Keratinocyte (primary cell): Measurements from ENCODE around the gene PPP1R14B. TPM values are rescaled to one million over a fixed set of nuclear protein-coding genes. Genes with fewer than 3 reads are reported as not detected.

Experiments
- DNase-seq: peaks from one replicate; pipeline ENCODE4 v3.0.0-alpha.2; 2011; ENCODE audit warnings: low read depth, missing footprints, low spot score
- FAIRE-seq: peaks from 2 replicates; lab custom pipeline; 2011; peaks lifted over from hg19 to GRCh38; lab: Jason Lieb, UNC
- H2AFZ ChIP-seq: 2 replicates; pipeline ENCODE4 v1.6.0; 2012; ENCODE audit warnings: low read length, control low read depth, inconsistent platforms; ENCODE audit not compliant: control insufficient read depth
- H3K27ac ChIP-seq: 2 replicates; pipeline ENCODE4 v1.5.1; 2011; ENCODE audit warnings: low read length; ENCODE audit not compliant: control insufficient read depth, insufficient read depth
- H3K27me3 ChIP-seq: 3 replicates; pipeline ENCODE4 v1.6.0; 2011; ENCODE audit warnings: low read length; ENCODE audit not compliant: control insufficient read depth, insufficient read depth; ENCODE audit errors: extremely low read depth
- H3K36me3 ChIP-seq, 2 experiments: 2 replicates in 1 of 2; 3 replicates in 1 of 2; pipeline ENCODE4 v1.5.1; 2011; ENCODE audit warnings: low read length in 2 of 2, mild to moderate bottlenecking in 1 of 2; ENCODE audit not compliant: control insufficient read depth in 2 of 2, insufficient read depth in 2 of 2; ENCODE audit errors: extremely low read depth in 1 of 2
- H3K4me1 ChIP-seq: 3 replicates; pipeline ENCODE4 v1.5.1; 2011; ENCODE audit warnings: low read length; ENCODE audit not compliant: control insufficient read depth, insufficient read depth; ENCODE audit errors: extremely low read depth
- H3K4me2 ChIP-seq: 3 replicates; pipeline ENCODE4 v1.6.0; 2011; ENCODE audit warnings: low read depth, low read length; ENCODE audit not compliant: control insufficient read depth, insufficient read depth; ENCODE audit errors: extremely low read depth
- H3K4me3 ChIP-seq, 3 experiments: fragments of 200-600 bp in 1 of 3; sonication (generic) in 1 of 3; 2 replicates in 2 of 3; 3 replicates in 1 of 3; pipeline ENCODE4 v1.5.1; 2011 to 2016; ENCODE audit warnings: low read length in 3 of 3, mild to moderate bottlenecking in 3 of 3, control low read depth in 2 of 3, inconsistent platforms in 1 of 3, low read depth in 1 of 3, mixed read lengths in 1 of 3, mixed run types in 1 of 3, moderate library complexity in 1 of 3; ENCODE audit not compliant: control insufficient read depth in 2 of 3, insufficient read depth in 2 of 3; ENCODE audit errors: extremely low read depth in 1 of 3
- H3K79me2 ChIP-seq: 2 replicates; pipeline ENCODE4 v1.6.0; 2012; ENCODE audit warnings: low read length; ENCODE audit not compliant: control insufficient read depth, insufficient read depth
- H3K9ac ChIP-seq: 3 replicates; pipeline ENCODE4 v1.6.0; 2011; ENCODE audit warnings: low read length; ENCODE audit not compliant: control insufficient read depth, insufficient read depth; ENCODE audit errors: extremely low read depth
- H3K9me1 ChIP-seq: 3 replicates; pipeline ENCODE4 v1.6.0; 2011; ENCODE audit warnings: low read length; ENCODE audit not compliant: control insufficient read depth, insufficient read depth; ENCODE audit errors: extremely low read depth
- H3K9me3 ChIP-seq: 2 replicates; pipeline ENCODE4 v1.5.1; 2012; ENCODE audit warnings: low read depth, low read length; ENCODE audit not compliant: control insufficient read depth
- H4K20me1 ChIP-seq: 3 replicates; pipeline ENCODE4 v1.6.0; 2011; ENCODE audit warnings: low read length; ENCODE audit not compliant: control insufficient read depth, insufficient read depth; ENCODE audit errors: extremely low read depth
- EZH2 ChIP-seq: IDR thresholded peaks from one replicate; pipeline ENCODE4 v1.6.1; 2012; ENCODE audit warnings: inconsistent platforms, mild to moderate bottlenecking, low read length, moderate library complexity
- dilution Hi-C: fragments of 300-500 bp; cut with MboI; formaldehyde crosslinking; loops from one replicate; pipeline ENCODE4 v1.7.0; 2020; ENCODE audit warnings: low sequenced_read_pairs; ENCODE audit not compliant: extremely low pct_ligation_motif_present
- polyA plus RNA-seq, 5 experiments: library from polyadenylated mRNA; depleted of rRNA in 3 of 5; stranded (reverse) in 3 of 5; stranded (forward) in 1 of 5; unstranded in 1 of 5; fragments of >200 nt; gene quantifications; 1 replicate in 1 of 5; 2 replicates in 3 of 5; 3 replicates in 1 of 5; pipeline versions ENCODE4 v1.2.1 to v1.2.3, GENCODE V29; 2011 to 2012; ENCODE audit warnings: missing spikeins in 2 of 5, low read depth in 1 of 5, low replicate concordance in 1 of 5
- TF ChIP-seq, protein P1 (sequence below), 3 experiments: IDR thresholded peaks in 1 of 3; conservative IDR thresholded peaks in 1 of 3; optimal IDR thresholded peaks in 1 of 3; 2 replicates in 2 of 3; 3 replicates in 1 of 3; pipeline versions ENCODE3 to v1.5.1; 2011; ENCODE audit warnings: low read length in 3 of 3, mild to moderate bottlenecking in 3 of 3, moderate library complexity in 2 of 3, control low read depth in 1 of 3, inconsistent platforms in 1 of 3; ENCODE audit not compliant: insufficient read depth in 2 of 3; ENCODE audit errors: extremely low read depth in 1 of 3

PPP1R14B gene
- polyA plus RNA-seq, 1 donor (not counting 4 experiments of a cell fraction or from before 2014, with no cell fraction given), result 208 TPM

DNA sequence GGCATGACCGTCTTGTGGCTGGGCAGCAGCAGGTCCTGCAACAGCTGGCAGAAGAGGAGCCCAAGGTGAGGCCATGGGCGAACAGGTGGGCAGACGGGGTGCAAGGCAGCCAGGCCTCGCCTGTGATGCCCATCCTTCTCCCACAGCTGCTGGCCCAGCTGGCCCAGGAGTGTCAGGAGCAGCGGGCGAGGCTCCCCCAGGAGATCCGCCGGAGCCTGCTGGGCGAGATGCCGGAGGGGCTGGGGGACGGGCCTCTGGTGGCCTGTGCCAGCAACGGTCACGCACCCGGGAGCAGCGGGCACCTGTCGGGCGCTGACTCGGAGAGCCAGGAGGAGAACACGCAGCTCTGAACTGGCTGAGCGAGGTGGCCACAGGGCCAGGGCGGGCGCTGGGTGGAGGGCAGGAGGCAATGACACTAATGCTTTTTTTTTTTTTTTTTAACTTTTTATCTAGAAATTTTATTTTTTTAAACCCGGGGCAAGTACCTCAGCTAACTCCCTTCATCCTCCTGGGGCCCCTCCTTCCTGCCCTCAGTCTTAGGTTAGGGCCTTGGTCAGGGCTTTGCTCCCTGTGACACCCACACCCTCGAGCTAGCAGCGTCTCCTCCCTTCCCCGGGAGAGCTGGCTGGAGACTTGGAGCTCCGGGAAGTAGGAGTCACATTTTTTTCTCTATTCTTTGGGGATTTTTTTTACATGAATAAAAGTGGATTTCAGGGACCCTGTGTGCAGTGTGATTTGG lies 20.6 kb upstream of the PPP1R14B start:
- Histone ChIP-seq H3K27me3 (no peaks in the 10 kb centered on the region), H3K36me3 (peaks cover 28 to 51% of the 10 kb centered on the region in 2 experiments), H3K9me3 (no peaks in the 10 kb centered on the region), H2AFZ (no peak overlapping the region), H3K9ac (no peak overlapping the region), H3K9me1 (no peaks in the 10 kb centered on the region), H3K4me3 (no peak overlapping the region), H3K4me2 (no peak overlapping the region), H4K20me1 (no peaks in the 10 kb centered on the region), H3K4me1 (peaks cover 64% of the 10 kb centered on the region), H3K27ac (peak overlapping the region; percentile 78), H3K79me2 (no peaks in the 10 kb centered on the region)
- TF ChIP-seq EZH2, result no peak
- TF ChIP-seq, protein P1, sequence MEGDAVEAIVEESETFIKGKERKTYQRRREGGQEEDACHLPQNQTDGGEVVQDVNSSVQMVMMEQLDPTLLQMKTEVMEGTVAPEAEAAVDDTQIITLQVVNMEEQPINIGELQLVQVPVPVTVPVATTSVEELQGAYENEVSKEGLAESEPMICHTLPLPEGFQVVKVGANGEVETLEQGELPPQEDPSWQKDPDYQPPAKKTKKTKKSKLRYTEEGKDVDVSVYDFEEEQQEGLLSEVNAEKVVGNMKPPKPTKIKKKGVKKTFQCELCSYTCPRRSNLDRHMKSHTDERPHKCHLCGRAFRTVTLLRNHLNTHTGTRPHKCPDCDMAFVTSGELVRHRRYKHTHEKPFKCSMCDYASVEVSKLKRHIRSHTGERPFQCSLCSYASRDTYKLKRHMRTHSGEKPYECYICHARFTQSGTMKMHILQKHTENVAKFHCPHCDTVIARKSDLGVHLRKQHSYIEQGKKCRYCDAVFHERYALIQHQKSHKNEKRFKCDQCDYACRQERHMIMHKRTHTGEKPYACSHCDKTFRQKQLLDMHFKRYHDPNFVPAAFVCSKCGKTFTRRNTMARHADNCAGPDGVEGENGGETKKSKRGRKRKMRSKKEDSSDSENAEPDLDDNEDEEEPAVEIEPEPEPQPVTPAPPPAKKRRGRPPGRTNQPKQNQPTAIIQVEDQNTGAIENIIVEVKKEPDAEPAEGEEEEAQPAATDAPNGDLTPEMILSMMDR (optimal IDR thresholded peaks at IDR 0.05 in 1 of 3, IDR thresholded peaks at IDR 0.05 in 1 of 3, conservative IDR thresholded peaks at IDR 0.05 in 1 of 3; ENCODE audit: extremely low read depth in 1 of 3, insufficient read depth in 2 of 3, low read length in 3 of 3), result no peak
- FAIRE-seq (no peak), DNase-seq (no peak)
- dilution Hi-C loops, result no loop called here

DNA sequence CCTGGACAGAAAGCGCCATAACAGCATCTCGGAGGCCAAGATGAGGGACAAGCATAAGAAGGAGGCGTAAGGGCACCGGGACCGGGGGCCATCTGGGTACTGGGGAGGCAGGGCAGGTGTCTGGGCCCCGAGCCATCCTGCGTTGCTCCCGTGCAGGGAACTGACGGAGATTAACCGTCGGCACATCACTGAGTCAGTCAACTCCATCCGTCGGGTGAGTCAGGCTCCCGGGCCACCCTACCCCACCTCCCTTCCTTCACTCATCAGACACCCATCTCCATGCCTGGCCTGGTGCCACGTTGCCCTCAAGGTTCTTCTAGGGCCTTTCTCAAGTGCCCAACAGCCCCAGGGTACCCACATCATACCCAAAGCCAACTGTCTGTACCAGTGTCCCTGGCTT lies 19.6 kb upstream of the PPP1R14B start:
- Histone ChIP-seq H3K9me3 (no peaks in the 10 kb centered on the region), H3K9me1 (no peaks in the 10 kb centered on the region), H3K79me2 (no peaks in the 10 kb centered on the region), H3K4me2 (no peak overlapping the region), H2AFZ (no peak overlapping the region), H3K36me3 (peaks cover 34 to 59% of the 10 kb centered on the region in 2 experiments), H3K9ac (no peak overlapping the region), H3K27ac (no peak overlapping the region), H3K4me3 (no peak overlapping the region), H4K20me1 (no peaks in the 10 kb centered on the region), H3K4me1 (peaks cover 57% of the 10 kb centered on the region), H3K27me3 (no peaks in the 10 kb centered on the region)
- DNase-seq, result no peak
- dilution Hi-C loops, result no loop called here
- no peak for FAIRE-seq
- no peak for TF ChIP-seq EZH2
- TF ChIP-seq, protein P1 (optimal IDR thresholded peaks at IDR 0.05 in 1 of 3, IDR thresholded peaks at IDR 0.05 in 1 of 3, conservative IDR thresholded peaks at IDR 0.05 in 1 of 3; ENCODE audit: extremely low read depth in 1 of 3, insufficient read depth in 2 of 3, low read length in 3 of 3), result no peak
